Left lobe of liver (tissue), 2 donors: ENCODE data around the gene XDH. TPM values are rescaled to one million over a fixed set of nuclear protein-coding genes. Genes with fewer than 3 reads are reported as not detected.

Experiments used
- ATAC-seq: fragments of 200-7000 bp; cut with Tn5 transposase; one replicate; pipeline ENCODE4 v1.9.1; 2020; ENCODE audit warnings: mild to moderate bottlenecking, moderate library complexity
- DNase-seq: peaks from one replicate; pipeline ENCODE4 v3.0.0-alpha.2; 2020; ENCODE audit warnings: low spot score
- total RNA-seq: library from RNA; stranded (reverse); gene quantifications from one replicate; pipeline ENCODE4 v1.2.1, GENCODE V29; 2021
- donor health status: DM: no; HTN: no; CAD: no; lungs with moderate emphysema.
- donor health status: DM: no; HTN: yes; CAD: no.

XDH gene
- total RNA-seq, 1 donor from 2014 or later = 63.7 TPM

GRCh38 chr2:31333527-31334183 lies 80.9 kb downstream of the XDH start:
- DNase-seq (peak; percentile 67), ATAC-seq (peak; percentile 87)

DNA sequence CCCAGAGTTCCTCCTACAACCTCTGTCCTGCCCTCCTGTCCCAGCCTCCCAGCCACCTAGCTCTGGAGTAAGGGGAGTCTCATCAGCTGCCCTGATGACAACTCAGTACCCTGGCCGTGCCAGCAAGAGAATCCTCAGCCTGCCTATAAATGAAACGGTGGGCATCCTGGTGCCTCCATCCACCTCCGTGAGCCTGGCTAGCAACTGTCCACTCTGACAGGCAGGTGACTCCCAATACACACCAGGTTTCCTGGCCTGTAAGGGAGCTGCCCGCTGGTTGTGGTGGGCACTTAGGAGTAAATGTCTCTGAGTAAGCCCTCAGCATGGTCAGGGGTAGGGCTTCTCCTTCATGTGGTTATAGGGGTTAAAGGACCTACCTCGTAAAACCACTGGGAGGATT lies 81.5 kb downstream of the XDH start:
- DNase-seq = no peak
- ATAC-seq = peak; percentile 6

DNA sequence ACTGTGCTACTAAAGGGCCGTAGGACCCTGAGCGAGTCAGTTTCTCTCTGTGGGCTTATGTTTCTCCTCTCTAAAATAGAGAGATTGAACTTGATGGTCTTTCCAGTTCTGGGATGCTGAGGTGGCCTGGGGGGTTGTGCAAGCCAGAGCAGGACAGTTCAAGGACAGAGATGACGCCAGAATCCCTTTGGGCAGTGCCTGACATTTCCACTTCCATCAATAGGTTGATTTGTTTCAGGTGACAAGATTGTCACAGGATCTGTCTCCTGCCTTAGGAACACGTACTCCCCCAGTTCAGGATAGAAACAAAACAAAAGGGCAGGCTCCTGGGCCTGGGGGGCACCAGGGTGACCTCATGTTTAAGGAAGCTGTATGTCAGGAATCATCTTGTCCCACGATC lies 82.0 kb downstream of the XDH start:
- no peak for DNase-seq
- ATAC-seq = peak; percentile 48

- DNase-seq = no peak
Observed at GRCh38 chr2:31331156-31331555, 83.4 kb downstream of the XDH start.

DNA sequence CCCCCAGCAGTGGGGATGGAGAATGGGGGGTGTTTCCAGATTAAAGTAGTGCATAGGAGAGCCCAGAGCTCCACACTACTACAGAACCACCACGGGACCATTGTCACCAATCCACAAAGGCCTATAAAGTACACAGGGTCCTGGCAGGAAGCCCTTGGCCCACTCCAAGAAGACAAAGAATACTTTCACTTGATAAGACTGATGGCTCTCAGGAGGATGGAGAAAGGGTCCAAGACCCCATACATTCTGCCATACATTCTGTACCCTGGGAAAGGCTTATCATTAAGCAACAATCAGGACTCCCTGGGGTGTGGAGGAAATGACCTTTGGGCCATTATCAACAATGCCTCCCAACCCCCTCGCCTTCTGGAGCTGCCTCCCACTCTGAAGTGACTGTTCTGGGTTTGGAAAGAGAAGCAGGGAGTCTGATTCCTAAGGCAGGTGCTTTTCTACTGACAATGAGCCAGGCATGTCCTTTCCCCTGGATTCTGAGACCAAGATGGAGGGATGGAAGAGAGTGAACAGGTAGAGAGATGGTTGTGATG lies 85.4 kb downstream of the XDH start:
- no peak for DNase-seq

More at GRCh38 chr2:31331156-31331555, 83.4 kb downstream of the XDH start:
- ATAC-seq = no peak

DNA sequence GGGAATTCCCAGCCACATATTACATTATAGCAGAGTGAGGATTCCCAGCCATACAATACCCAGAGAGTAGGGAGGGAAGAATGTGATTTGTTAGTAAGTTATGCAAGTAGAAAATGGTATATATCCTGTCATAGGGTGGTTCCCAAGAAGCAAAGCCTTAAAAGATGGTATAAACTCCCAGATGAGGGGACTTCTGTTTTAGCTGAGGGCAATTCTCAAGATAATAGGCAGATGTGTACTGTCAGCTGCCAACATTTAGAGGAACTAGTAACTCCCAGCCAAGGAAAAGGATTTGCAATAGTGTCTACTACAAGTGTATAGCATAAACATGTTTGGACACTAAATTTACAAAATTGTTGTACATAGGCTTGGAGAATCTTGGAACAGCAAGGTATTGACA lies 86.5 kb downstream of the XDH start:
- ATAC-seq (no peak), DNase-seq (no peak)

More for the DNA sequence above, 85.4 kb downstream of the XDH start:
- no peak for ATAC-seq

DNA sequence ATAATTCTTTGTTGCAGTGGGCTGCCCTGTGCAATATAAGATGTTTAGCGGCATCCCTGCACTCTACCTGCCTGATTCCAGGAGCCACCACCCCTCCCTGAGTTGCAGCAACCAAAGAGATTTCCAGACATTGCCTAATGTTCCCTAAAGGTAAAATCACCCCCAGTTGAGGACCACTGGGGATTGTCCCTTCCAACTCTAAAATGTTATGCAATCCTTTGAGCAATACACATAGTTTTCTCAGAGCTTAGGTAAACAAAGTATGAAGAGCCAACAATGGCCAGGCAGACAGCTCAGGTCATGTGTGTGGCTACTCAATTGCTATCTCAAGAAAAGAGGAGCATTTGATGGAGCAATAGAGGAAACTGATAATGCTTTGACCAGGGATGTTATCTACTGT lies 87.0 kb downstream of the XDH start:
- peak; percentile 15 for ATAC-seq
- no peak for DNase-seq

DNA sequence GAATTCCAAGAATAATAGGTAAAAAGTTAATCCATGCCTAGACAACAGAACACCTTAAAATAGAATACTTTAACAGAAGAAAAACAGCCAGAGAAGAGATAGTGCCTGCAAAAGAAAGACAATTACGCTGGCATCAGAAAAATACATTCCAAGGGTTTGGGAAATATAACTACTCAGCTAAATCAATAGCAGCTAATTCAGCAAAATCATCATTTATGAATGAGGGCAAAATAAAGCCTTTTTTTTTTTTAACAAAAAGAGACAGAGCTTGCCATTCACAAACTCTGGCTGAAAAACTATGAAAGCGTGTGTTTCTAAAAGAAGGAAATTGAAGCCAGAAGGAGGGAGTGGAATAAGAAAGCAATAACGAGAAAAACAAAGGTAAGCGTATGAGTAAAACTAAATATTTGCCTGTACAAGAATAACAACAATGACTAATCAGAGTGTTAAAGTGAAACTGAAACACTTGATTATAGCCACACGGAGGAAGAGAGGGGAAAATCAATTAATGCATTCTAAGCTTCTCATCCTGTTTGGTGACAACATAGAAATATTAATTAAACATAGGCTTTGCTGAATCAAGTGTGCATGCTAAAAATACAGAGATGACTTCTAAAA lies 90.4 kb downstream of the XDH start:
- DNase-seq (no peak), ATAC-seq (peak; percentile 67)

GRCh38 chr2:31322371-31322770 lies 92.2 kb downstream of the XDH start:
- no peak for ATAC-seq
- DNase-seq = no peak

DNA sequence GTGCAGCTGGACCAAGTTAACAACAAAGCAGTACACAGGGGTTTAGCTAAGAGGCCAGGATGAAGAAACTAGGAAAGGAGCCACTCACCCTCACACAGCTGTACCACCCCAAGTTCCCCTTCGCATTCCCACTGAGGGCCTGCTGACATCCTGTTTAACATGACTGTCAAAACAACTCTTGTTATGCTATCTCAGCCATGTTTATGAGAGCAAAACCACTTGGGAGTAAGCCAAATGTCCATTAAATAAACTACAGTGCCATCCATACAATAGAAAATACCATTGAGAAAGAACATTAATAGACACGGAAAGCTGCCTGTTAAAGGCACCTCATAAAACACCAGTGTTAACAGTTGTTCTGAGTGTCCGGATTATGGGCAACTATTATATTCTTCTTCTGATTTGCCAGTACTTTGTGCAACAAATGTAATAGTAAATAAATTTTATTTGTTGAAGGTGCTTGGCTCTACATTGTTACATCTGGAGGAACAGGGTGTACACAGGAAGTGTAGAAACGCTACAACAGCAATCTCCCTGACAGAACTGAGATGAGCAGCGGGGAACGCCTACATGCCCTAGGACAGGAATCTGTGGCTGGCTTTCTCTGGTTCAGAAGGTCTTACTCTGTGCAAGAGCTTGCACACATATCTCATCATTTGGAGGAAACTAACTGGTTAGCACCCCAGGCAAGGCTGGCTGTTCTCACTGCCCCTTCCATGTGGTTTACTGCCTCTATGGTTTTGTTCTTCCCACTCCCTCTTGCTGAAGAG lies 95.0 kb downstream of the XDH start:
- DNase-seq (no peak), ATAC-seq (peak; percentile 65)

DNA sequence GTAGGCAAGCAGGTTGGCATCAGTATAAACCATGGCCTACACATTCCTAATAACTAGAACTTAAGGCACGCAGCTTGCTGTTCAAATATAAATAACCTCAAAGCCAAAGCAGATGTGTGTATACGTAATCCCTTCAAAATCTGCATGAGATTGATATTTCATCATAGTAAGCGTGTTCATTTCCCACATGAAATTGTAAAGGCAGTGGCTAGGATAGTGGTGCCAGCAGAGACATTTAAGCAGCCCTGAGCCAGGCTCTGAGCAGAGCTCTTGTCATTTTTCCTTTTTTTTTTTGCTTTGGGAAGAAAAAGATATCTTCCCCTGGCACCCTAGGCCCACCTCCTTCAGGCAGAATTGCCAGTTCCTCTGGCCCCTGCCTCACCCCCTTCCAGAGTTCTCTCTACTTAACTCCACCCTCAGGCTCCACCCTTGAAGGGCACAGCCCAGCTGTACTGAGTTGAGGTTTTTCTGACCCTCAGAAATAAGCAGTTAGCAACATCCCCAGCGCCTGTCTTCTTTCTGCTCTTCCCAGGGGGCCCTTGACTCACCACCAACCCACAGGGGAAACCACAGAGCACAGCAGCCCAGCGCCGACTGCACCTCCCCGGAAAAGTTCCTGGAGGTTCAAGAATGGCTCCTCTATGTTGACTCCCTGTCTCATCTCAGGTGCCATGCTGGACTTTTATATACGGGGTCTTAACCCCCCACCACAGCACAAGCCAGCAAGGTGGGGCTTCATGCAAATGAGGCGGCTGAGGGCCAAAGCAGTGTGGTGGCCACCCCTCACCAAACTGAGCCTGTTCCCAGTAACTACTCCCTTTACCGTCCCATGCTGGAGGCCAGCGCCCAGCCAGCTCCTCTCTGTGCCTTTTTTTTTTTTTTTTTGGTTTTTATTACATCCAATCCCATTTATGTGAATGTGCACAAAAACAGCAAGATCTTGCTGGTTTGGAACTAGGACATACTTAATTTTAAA lies 95.9 kb downstream of the XDH start:
- ATAC-seq (peak; percentile 51), DNase-seq (no peak)

- no peak for DNase-seq
- no peak for ATAC-seq
Observed at GRCh38 chr2:31317396-31317795, 97.1 kb downstream of the XDH start.

GRCh38 chr2:31314761-31315160 lies 99.8 kb downstream of the XDH start:
- ATAC-seq (no peak), DNase-seq (no peak)

GRCh38 chr2:31312898-31313297 lies 101.6 kb downstream of the XDH start:
- DNase-seq (no peak), ATAC-seq (no peak)

DNA sequence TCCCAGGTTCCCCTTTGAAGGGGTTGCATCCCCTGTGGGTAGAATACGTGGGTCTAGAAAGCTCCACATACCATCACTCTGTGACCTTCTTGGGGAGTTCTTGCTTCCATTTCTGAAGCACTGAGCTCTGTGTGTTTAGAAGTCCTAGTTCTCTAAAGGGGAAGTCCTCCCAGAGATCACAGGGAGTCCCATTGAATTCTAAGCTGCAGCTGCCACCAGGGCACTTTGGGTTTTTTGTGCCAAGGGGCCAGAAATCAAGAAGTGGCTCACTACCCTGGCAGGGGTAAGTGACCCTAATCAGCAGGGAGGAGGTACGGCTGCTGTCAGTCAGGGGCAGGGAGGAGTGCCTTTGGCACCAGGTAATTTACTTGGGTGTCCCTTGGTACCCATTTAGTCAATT lies 109.7 kb downstream of the XDH start:
- DNase-seq (no peak), ATAC-seq (no peak)

- DNase-seq (no peak), ATAC-seq (no peak)
Observed at GRCh38 chr2:31302940-31303563, 111.5 kb downstream of the XDH start.

DNA sequence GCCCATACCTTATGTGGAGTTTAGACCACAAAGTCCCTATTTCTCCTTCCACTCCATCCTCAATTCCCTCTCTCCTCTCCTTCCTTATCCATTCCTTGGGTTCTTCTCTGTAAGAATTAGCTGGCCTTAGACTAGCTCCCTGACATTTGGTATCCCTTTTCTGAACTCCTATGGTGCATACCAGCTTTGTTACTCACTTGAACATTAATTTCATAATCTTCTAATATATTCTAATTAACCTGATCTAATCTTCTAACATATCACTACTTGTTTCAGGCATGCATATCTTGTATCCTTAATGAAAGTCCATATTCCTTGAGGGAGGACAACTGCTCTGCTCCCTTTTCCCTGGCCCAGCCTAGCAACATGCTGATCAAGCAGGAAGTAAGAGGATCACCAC lies 114.2 kb downstream of the XDH start:
- no peak for ATAC-seq
- DNase-seq = no peak

GRCh38 chr2:31299547-31299946 lies 115.0 kb downstream of the XDH start:
- peak; percentile 26 for ATAC-seq

DNA sequence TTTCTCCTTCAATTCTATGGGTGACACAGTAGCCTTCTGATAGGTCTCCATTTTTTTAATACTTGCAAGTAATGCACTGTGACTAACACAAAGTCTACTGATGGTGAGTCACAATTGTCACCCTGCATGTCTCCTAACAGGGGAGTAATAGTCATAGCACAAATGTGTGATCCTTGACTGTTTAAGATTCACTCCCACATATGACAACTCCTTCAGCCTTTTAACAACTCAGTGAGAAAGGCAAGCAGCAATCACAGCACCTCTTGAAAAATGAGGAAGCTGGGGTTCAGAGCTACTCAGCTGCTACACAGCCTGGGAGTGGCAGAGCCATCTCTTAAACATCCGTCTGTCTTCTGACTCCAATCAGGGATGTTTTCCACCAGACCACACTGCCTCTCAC lies 116.8 kb downstream of the XDH start:
- peak; percentile 17 for ATAC-seq

More at GRCh38 chr2:31299547-31299946, 115.0 kb downstream of the XDH start:
- no peak for DNase-seq

GRCh38 chr2:31296641-31297287 lies 117.8 kb downstream of the XDH start:
- DNase-seq (no peak), ATAC-seq (no peak)

More for the DNA sequence above, 116.8 kb downstream of the XDH start:
- DNase-seq = no peak
